HG03460 (cell line): Measurements from ENCODE around the gene TP53.
"Not testable (repeated sequence)": the region's sequence is repeated elsewhere in the genome, so short reads cannot be mapped to it uniquely, and the experiment has no call there.

Experiments used
- ATAC-seq: cut with Tn5 transposase; IDR thresholded peaks from one replicate; pipeline ENCODE4 v1.9.1; 2021; ENCODE audit not compliant: unreplicated experiment

TP53 gene

GRCh38 chr17:7676533-7676932 lies 10.8 kb downstream of the TP53 start:
- no peak for ATAC-seq

DNA sequence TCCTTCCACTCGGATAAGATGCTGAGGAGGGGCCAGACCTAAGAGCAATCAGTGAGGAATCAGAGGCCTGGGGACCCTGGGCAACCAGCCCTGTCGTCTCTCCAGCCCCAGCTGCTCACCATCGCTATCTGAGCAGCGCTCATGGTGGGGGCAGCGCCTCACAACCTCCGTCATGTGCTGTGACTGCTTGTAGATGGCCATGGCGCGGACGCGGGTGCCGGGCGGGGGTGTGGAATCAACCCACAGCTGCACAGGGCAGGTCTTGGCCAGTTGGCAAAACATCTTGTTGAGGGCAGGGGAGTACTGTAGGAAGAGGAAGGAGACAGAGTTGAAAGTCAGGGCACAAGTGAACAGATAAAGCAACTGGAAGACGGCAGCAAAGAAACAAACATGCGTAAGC lies 12.4 kb downstream of the TP53 start:
- no peak for ATAC-seq

GRCh38 chr17:7673239-7673638 lies 14.1 kb downstream of the TP53 start:
- ATAC-seq, result no peak

DNA sequence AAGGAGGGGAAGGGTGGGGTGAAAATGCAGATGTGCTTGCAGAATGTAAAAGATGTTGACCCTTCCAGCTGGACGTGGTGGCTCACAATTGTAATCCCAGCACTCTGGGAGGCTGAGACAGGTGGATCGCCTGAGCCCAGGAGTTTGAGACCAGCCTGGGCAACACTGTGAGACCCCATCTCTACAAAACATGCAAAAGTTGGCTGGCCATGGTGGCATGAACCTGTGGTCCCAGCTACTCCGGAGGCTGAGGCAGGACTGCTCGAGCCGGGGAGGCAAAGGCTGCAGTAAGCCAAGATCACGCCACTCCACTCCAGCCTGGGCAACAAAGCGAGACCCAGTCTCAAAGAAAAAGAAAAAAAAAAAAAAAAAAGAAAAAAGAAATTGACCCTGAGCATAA lies 18.8 kb downstream of the TP53 start:
- no peak for ATAC-seq

- ATAC-seq, result no peak
Measured at GRCh38 chr17:7667656-7668406, 19.5 kb downstream of the TP53 start.

- ATAC-seq, result no peak
Measured at GRCh38 chr17:7656958-7657609, 30.2 kb downstream of the TP53 start.

DNA sequence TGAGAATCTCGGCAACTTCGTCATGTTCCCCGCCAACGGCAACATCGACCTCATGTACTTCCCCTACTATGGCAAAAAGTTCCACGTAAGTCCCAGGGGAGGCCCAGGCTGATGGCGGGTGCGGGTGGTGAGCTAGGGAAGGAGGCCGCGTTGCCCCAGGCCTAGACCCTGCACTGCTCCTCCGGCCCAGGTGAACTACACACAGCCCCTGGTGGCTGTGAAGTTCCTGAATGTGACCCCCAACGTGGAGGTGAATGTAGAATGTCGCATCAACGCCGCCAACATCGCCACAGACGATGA lies 31.8 kb downstream of the TP53 start:
- no peak for ATAC-seq

DNA sequence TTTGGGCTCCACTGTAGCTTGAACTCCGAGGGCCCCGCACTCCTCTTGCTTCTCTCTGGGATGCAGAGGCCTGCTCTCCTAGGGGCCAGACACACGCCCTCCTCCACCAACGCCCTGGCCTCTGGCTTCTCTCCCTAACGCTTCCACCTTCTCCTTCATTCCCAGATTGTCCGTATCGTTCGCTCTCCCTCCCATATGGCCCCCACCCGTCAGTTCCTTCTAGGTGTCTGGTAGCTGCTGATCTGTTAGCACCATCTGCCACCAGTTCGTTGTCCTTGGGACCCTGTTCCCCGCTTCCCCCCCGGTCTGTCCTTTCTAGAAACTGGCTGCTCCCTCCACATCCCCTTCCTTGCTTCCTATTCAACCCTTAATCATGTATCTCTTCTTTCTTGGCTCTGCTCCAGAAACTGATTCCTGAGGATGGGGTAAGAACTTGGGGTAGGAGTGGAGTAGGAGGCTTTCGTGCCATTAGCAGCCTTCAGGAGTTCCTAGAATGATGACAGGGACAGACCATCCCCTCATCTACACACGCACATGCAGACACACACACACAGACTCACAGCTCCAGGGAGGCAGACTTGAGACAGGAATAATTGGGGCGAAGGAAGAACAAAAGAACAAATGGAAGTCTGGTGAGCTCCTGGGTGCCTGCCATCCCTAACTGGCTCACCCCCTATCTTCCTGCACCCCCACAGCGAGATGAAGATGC lies 32.3 kb downstream of the TP53 start:
- no peak for ATAC-seq

GRCh38 chr17:7652388-7653356 lies 34.6 kb downstream of the TP53 start:
- ATAC-seq, result no peak

DNA sequence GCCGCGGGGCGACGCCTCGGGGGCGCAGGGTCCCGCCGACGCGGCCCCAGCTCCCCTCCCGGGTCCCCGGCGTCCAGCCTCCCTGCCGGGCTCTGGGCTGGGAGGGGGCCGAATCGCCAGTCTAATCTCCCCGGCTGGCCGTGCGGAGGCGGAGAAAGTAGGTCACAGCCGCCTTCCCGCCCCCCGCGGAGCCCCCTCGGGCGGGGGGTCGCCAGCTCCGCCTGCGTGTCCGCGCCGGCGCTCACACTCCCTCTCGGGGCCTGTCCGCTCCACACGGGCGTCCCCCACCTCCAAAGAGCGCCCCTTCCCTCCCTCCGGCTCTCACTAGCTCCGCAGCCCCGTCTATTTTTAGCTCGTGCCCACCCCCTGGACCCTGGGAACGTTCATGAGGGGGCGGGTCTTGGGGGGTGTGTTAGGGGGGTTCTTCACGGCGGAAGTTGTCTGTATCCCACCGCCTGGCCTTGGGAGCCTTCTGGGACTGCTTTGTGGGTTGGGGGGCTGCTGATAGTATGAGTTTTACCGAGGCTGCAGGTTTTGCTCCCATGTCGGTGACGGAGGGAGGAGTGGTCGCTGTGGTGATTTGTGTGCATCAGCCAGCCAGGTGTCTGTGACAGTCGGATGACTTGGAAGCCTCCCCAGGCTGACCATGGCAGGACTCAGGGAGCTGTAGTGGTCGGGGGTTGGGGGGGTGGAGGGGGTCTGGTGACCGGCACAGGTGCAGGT lies 35.5 kb downstream of the TP53 start:
- ATAC-seq, result no peak

DNA sequence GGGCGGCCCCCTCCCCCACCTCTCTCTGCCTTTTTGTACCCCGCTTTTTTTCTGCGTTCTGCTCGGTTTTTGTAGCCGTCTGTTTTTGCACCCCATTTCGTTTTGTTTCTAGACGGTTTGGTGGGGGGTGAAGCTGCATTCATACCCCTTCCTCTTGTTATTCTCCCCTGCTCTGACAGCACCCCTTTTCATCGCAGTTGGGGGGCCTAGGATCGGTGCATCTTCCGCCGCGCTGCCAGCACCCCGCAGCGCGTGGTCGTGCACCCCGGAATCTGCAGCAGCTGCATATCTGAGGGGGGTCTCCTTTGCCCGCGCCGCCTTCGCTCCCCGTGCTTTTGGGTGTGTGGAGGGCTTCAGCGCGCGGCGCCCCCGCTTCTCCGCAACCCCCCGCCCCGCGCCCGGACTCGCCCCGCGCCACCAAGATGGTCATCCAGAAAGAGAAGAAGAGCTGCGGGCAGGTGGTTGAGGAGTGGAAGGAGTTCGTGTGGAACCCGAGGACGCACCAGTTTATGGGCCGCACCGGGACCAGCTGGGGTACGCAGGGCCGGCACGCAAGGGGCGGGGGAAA lies 36.1 kb downstream of the TP53 start:
- no peak for ATAC-seq

GRCh38 chr17:7650509-7651096 lies 36.7 kb downstream of the TP53 start, which contains the start of gene ATP1B2:
ATP1B2 (plus strand) TSS chr17:7650926; CDS start chr17:7651519, 593 bp downstream.
- no peak for ATAC-seq

- no peak for ATAC-seq
Measured at GRCh38 chr17:7647018-7647417, 40.3 kb downstream of the TP53 start.

GRCh38 chr17:7646457-7646856 lies 40.8 kb downstream of the TP53 start:
- no peak for ATAC-seq

- no peak for ATAC-seq
Measured at GRCh38 chr17:7644775-7645174, 42.5 kb downstream of the TP53 start.

DNA sequence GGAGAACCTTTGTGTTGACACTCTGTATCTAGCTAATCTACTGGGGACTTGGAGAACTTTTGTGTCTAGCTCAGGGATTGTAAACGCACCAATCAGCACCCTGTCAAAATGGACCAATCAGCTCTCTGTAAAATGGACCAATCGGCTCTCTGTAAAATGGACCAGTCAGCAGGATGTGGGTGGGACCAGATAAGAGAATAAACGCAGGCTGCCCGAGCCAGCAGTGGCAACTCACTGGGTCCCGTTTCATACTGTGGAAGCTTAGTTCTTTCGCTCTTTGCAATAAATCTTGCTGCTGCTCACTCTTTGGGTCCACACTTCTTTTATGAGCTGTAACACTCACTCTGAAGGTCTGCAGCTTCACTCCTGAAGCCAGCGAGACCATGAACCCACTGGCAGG lies 45.7 kb downstream of the TP53 start:
- not testable (repeated sequence) for ATAC-seq

- no peak for ATAC-seq
Measured at GRCh38 chr17:7640783-7641182, 46.5 kb downstream of the TP53 start.

- no peak for ATAC-seq
Measured at GRCh38 chr17:7636163-7636562, 51.1 kb downstream of the TP53 start.

DNA sequence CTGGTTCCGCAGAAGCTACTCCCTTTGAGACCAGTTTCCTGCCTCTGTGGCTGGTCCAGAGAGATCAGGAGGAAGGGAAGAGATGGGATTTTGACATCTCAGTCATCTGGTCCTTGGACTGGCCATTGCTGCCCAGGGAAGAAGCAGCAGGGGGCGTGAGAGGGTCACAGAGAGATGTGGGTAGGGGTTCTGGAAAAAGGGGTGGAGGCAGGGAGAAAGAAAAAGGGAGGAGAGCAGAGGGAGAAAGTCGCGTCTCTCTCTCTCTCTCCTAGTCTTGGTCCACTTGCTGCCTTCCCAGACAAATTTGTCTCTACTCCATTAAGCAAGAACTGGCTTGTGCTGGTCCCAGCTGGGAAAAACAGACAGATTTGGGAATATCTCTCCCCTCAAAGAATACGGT lies 52.9 kb downstream of the TP53 start:
- ATAC-seq, result no peak

- ATAC-seq, result no peak
Measured at GRCh38 chr17:7633093-7633492, 54.2 kb downstream of the TP53 start.
